ENCODE data around the gene PAK4. TPM values are rescaled to one million over a fixed set of nuclear protein-coding genes. Genes with fewer than 3 reads are reported as not detected.
A peak's percentile ranks its signal among the peaks of the same experiment; 100 is the strongest.

The PAK4 gene
- polyA plus RNA-seq, 2 donors: 39.8 to 43.1 TPM

- Histone ChIP-seq H3K27ac (ENCODE audit: low read depth in 2 of 2, low read length in 1 of 2) (no peak overlapping the region), H3K4me1 (ENCODE audit: control insufficient read depth in 2 of 2, insufficient read depth in 2 of 2, low read length in 1 of 2) (peaks cover 0 to 6% of the 10 kb centered on the region in 2 donors), H3K4me3 (ENCODE audit: low read depth in 1 of 2, low read length in 2 of 2) (no peak overlapping the region), H3K9me3 (ENCODE audit: control insufficient read depth in 2 of 2, insufficient read depth in 1 of 2, low read depth in 1 of 2, low read length in 1 of 2) (no peaks in the 10 kb centered on the region), H3K27me3 (ENCODE audit: control insufficient read depth in 1 of 2, insufficient read depth in 2 of 2, low read length in 2 of 2) (no peaks in the 10 kb centered on the region), H3K36me3 (ENCODE audit: control insufficient read depth in 2 of 2, insufficient read depth in 2 of 2, low read length in 1 of 2) (peaks cover 22 to 76% of the 10 kb centered on the region in 2 donors)
- 83 to 92% methylated on average over 16 of the region's 16 CpGs for WGBS, 2 donors
These were observed 48.6 kb downstream of the PAK4 start for GRCh38 chr19:39174142-39174541.

- H3K27me3 ChIP-seq (ENCODE audit: control insufficient read depth in 1 of 2, insufficient read depth in 2 of 2, low read length in 2 of 2): no peaks in the 10 kb centered on the region
- WGBS, 2 donors: 90 to 92% methylated on average over 41 to 43 of the region's 43 CpGs
- no peak overlapping the region for H3K27ac ChIP-seq (ENCODE audit: low read depth in 2 of 2, low read length in 1 of 2)
- peaks cover 0 to 6% of the 10 kb centered on the region in 2 donors for H3K4me1 ChIP-seq (ENCODE audit: control insufficient read depth in 2 of 2, insufficient read depth in 2 of 2, low read length in 1 of 2)
- H3K4me3 ChIP-seq (ENCODE audit: low read depth in 1 of 2, low read length in 2 of 2): no peak overlapping the region
- no peaks in the 10 kb centered on the region for H3K9me3 ChIP-seq (ENCODE audit: control insufficient read depth in 2 of 2, insufficient read depth in 1 of 2, low read depth in 1 of 2, low read length in 1 of 2)
- peaks cover 22 to 75% of the 10 kb centered on the region in 2 donors for H3K36me3 ChIP-seq (ENCODE audit: control insufficient read depth in 2 of 2, insufficient read depth in 2 of 2, low read length in 1 of 2)
These were observed 49.3 kb downstream of the PAK4 start for GRCh38 chr19:39174558-39175544.

- H3K4me1 ChIP-seq (ENCODE audit: control insufficient read depth in 2 of 2, insufficient read depth in 2 of 2, low read length in 1 of 2): peaks cover 0 to 3% of the 10 kb centered on the region in 2 donors
- peaks cover 22 to 76% of the 10 kb centered on the region in 2 donors for H3K36me3 ChIP-seq (ENCODE audit: control insufficient read depth in 2 of 2, insufficient read depth in 2 of 2, low read length in 1 of 2)
- H3K4me3 ChIP-seq (ENCODE audit: low read depth in 1 of 2, low read length in 2 of 2): no peak overlapping the region
- no peak overlapping the region for H3K27ac ChIP-seq (ENCODE audit: low read depth in 2 of 2, low read length in 1 of 2)
- 86 to 91% methylated on average over 7 of the region's 7 CpGs for WGBS, 2 donors
- H3K27me3 ChIP-seq (ENCODE audit: control insufficient read depth in 1 of 2, insufficient read depth in 2 of 2, low read length in 2 of 2): no peaks in the 10 kb centered on the region
- H3K9me3 ChIP-seq (ENCODE audit: control insufficient read depth in 2 of 2, insufficient read depth in 1 of 2, low read depth in 1 of 2, low read length in 1 of 2): no peaks in the 10 kb centered on the region
These were observed 50.0 kb downstream of the PAK4 start for GRCh38 chr19:39175564-39175963.

DNA sequence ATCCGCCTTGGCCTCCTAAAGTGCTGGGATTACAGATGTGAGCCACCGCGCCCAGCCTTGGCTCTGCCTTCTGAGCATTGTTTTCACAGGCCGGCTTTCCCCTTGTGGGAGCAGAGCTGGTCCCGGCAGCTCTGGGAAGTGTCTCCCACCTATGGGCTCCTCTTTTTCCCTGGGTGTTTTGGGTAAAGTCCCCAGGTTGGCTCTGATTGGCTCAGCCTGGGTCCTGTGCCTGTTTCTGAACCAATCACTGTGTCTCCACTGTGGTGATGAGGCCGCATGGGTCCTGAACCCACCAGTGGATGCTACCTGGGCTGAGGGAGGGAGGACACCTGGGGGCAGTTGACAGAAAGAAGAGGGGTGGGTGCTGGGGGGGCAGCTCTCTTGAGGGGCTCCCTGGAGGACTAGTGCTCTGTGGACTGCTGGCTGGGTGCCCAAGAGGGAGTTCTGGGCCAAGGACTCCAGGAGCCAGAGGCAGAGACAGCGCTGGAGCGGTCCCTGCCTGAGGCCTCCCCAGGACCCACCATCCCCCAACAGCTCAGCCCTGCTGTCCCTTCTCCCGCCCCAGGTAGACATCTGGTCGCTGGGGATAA is 51.6 kb downstream of the PAK4 start:
- no peaks in the 10 kb centered on the region for H3K9me3 ChIP-seq (ENCODE audit: control insufficient read depth in 2 of 2, insufficient read depth in 1 of 2, low read depth in 1 of 2, low read length in 1 of 2)
- 91 to 93% methylated on average over 10 of the region's 10 CpGs for WGBS, 2 donors
- H3K27ac ChIP-seq (ENCODE audit: low read depth in 2 of 2, low read length in 1 of 2): no peak overlapping the region
- H3K4me1 ChIP-seq (ENCODE audit: control insufficient read depth in 2 of 2, insufficient read depth in 2 of 2, low read length in 1 of 2): no peaks in the 10 kb centered on the region
- peaks cover 22 to 69% of the 10 kb centered on the region in 2 donors for H3K36me3 ChIP-seq (ENCODE audit: control insufficient read depth in 2 of 2, insufficient read depth in 2 of 2, low read length in 1 of 2)
- no peak overlapping the region for H3K4me3 ChIP-seq (ENCODE audit: low read depth in 1 of 2, low read length in 2 of 2)
- H3K27me3 ChIP-seq (ENCODE audit: control insufficient read depth in 1 of 2, insufficient read depth in 2 of 2, low read length in 2 of 2): no peaks in the 10 kb centered on the region

DNA sequence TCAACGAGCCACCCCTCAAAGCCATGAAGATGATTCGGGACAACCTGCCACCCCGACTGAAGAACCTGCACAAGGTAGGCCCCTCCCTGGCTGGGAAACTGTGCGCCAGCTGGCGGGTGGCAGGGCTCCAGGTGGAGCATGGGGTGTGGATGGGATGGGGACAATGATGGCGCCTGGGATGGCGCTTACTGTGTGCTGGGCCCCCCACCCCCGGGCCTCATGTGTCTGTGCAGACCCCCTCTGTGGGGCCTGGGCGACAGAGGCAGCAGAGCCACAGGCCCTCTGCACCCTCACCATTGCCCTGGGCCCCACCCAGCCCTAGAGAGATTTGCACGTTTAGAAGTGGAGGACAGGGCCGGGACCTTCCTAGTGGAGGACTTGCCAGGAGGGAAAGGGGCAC is 52.1 kb downstream of the PAK4 start:
- 89 to 90% methylated on average over 11 of the region's 11 CpGs for WGBS, 2 donors
- no peaks in the 10 kb centered on the region for H3K4me1 ChIP-seq (ENCODE audit: control insufficient read depth in 2 of 2, insufficient read depth in 2 of 2, low read length in 1 of 2)
- H3K9me3 ChIP-seq (ENCODE audit: control insufficient read depth in 2 of 2, insufficient read depth in 1 of 2, low read depth in 1 of 2, low read length in 1 of 2): no peaks in the 10 kb centered on the region
- peaks cover 22 to 64% of the 10 kb centered on the region in 2 donors for H3K36me3 ChIP-seq (ENCODE audit: control insufficient read depth in 2 of 2, insufficient read depth in 2 of 2, low read length in 1 of 2)
- no peak overlapping the region for H3K27ac ChIP-seq (ENCODE audit: low read depth in 2 of 2, low read length in 1 of 2)
- no peak overlapping the region for H3K4me3 ChIP-seq (ENCODE audit: low read depth in 1 of 2, low read length in 2 of 2)
- no peaks in the 10 kb centered on the region for H3K27me3 ChIP-seq (ENCODE audit: control insufficient read depth in 1 of 2, insufficient read depth in 2 of 2, low read length in 2 of 2)

GRCh38 chr19:39178296-39179006 is 52.9 kb downstream of the PAK4 start:
- no peaks in the 10 kb centered on the region for H3K27me3 ChIP-seq (ENCODE audit: control insufficient read depth in 1 of 2, insufficient read depth in 2 of 2, low read length in 2 of 2)
- H3K9me3 ChIP-seq (ENCODE audit: control insufficient read depth in 2 of 2, insufficient read depth in 1 of 2, low read depth in 1 of 2, low read length in 1 of 2): no peaks in the 10 kb centered on the region
- H3K27ac ChIP-seq (ENCODE audit: low read depth in 2 of 2, low read length in 1 of 2): no peak overlapping the region
- no peaks in the 10 kb centered on the region for H3K4me1 ChIP-seq (ENCODE audit: control insufficient read depth in 2 of 2, insufficient read depth in 2 of 2, low read length in 1 of 2)
- peaks cover 22 to 58% of the 10 kb centered on the region in 2 donors for H3K36me3 ChIP-seq (ENCODE audit: control insufficient read depth in 2 of 2, insufficient read depth in 2 of 2, low read length in 1 of 2)
- no peak overlapping the region for H3K4me3 ChIP-seq (ENCODE audit: low read depth in 1 of 2, low read length in 2 of 2)
- WGBS, 2 donors: 92 to 93% methylated on average over 28 to 30 of the region's 30 CpGs

GRCh38 chr19:39179754-39180153 is 54.2 kb downstream of the PAK4 start:
- H3K36me3 ChIP-seq (ENCODE audit: control insufficient read depth in 2 of 2, insufficient read depth in 2 of 2, low read length in 1 of 2): peaks cover 22 to 48% of the 10 kb centered on the region in 2 donors

GRCh38 chr19:39180749-39181148 is 55.2 kb downstream of the PAK4 start:
- WGBS, 2 donors: 83 to 85% methylated on average over 9 of the region's 9 CpGs

More at GRCh38 chr19:39179754-39180153, 54.2 kb downstream of the PAK4 start:
- 90 to 94% methylated on average over 10 of the region's 10 CpGs for WGBS, 2 donors
- Histone ChIP-seq H3K4me1 (ENCODE audit: control insufficient read depth in 2 of 2, insufficient read depth in 2 of 2, low read length in 1 of 2) (no peaks in the 10 kb centered on the region), H3K9me3 (ENCODE audit: control insufficient read depth in 2 of 2, insufficient read depth in 1 of 2, low read depth in 1 of 2, low read length in 1 of 2) (no peaks in the 10 kb centered on the region), H3K27ac (ENCODE audit: low read depth in 2 of 2, low read length in 1 of 2) (peak overlapping the region in 1 of 2 donors; percentile 51), H3K4me3 (ENCODE audit: low read depth in 1 of 2, low read length in 2 of 2) (no peak overlapping the region), H3K27me3 (ENCODE audit: control insufficient read depth in 1 of 2, insufficient read depth in 2 of 2, low read length in 2 of 2) (no peaks in the 10 kb centered on the region)

GRCh38 chr19:39181500-39182173 is 56.1 kb downstream of the PAK4 start:
- Histone ChIP-seq H3K27me3 (ENCODE audit: control insufficient read depth in 1 of 2, insufficient read depth in 2 of 2, low read length in 2 of 2) (no peaks in the 10 kb centered on the region), H3K9me3 (ENCODE audit: control insufficient read depth in 2 of 2, insufficient read depth in 1 of 2, low read depth in 1 of 2, low read length in 1 of 2) (no peaks in the 10 kb centered on the region), H3K36me3 (ENCODE audit: control insufficient read depth in 2 of 2, insufficient read depth in 2 of 2, low read length in 1 of 2) (peaks cover 12 to 29% of the 10 kb centered on the region in 2 donors), H3K4me3 (ENCODE audit: low read depth in 1 of 2, low read length in 2 of 2) (no peak overlapping the region), H3K27ac (ENCODE audit: low read depth in 2 of 2, low read length in 1 of 2) (no peak overlapping the region), H3K4me1 (ENCODE audit: control insufficient read depth in 2 of 2, insufficient read depth in 2 of 2, low read length in 1 of 2) (no peaks in the 10 kb centered on the region)
- WGBS, 2 donors: 76 to 82% methylated on average over 21 of the region's 21 CpGs

More at GRCh38 chr19:39180749-39181148, 55.2 kb downstream of the PAK4 start:
- Histone ChIP-seq H3K36me3 (ENCODE audit: control insufficient read depth in 2 of 2, insufficient read depth in 2 of 2, low read length in 1 of 2) (peaks cover 18 to 38% of the 10 kb centered on the region in 2 donors), H3K27me3 (ENCODE audit: control insufficient read depth in 1 of 2, insufficient read depth in 2 of 2, low read length in 2 of 2) (no peaks in the 10 kb centered on the region), H3K9me3 (ENCODE audit: control insufficient read depth in 2 of 2, insufficient read depth in 1 of 2, low read depth in 1 of 2, low read length in 1 of 2) (no peaks in the 10 kb centered on the region), H3K4me1 (ENCODE audit: control insufficient read depth in 2 of 2, insufficient read depth in 2 of 2, low read length in 1 of 2) (no peaks in the 10 kb centered on the region), H3K4me3 (ENCODE audit: low read depth in 1 of 2, low read length in 2 of 2) (no peak overlapping the region), H3K27ac (ENCODE audit: low read depth in 2 of 2, low read length in 1 of 2) (peak overlapping the region in 1 of 2 donors; percentile 18)
